ENCODE results near the gene NBEAL2.
"Not testable (repeated sequence)": the region's sequence is repeated elsewhere in the genome, so short reads cannot be mapped to it uniquely, and the experiment has no call there.

DNA sequence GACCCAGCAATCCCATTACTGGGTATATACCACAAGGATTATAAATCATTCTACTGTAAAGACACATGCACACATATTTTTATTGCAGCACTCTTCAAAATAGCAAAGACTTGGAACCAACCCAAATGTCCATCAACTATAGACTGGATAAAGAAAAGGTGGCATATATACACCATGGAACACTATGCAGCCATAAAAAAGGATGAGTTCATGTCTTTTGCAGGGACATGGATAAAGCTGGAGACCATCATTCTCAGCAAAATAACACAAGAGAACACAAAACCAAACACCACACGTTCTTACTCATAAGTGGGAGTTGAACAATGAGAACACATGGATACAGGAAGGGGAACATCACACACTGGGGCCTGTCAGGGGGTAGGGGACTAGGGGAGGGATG lies 47.0 kb downstream of the NBEAL2 start:
- TF ChIP-seq, protein P1, sequence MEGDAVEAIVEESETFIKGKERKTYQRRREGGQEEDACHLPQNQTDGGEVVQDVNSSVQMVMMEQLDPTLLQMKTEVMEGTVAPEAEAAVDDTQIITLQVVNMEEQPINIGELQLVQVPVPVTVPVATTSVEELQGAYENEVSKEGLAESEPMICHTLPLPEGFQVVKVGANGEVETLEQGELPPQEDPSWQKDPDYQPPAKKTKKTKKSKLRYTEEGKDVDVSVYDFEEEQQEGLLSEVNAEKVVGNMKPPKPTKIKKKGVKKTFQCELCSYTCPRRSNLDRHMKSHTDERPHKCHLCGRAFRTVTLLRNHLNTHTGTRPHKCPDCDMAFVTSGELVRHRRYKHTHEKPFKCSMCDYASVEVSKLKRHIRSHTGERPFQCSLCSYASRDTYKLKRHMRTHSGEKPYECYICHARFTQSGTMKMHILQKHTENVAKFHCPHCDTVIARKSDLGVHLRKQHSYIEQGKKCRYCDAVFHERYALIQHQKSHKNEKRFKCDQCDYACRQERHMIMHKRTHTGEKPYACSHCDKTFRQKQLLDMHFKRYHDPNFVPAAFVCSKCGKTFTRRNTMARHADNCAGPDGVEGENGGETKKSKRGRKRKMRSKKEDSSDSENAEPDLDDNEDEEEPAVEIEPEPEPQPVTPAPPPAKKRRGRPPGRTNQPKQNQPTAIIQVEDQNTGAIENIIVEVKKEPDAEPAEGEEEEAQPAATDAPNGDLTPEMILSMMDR (IDR thresholded peaks at IDR 0.05; ENCODE audit: insufficient read depth, low read depth, low read length): not testable (repeated sequence)
- TF ChIP-seq EZH2 (IDR thresholded peaks at IDR 0.05; ENCODE audit: insufficient read depth, low read length): not testable (repeated sequence)

Data from astrocyte (in vitro differentiated cells and primary cell).